Measurements from ENCODE around the gene GALNT18. TPM values are rescaled to one million over a fixed set of nuclear protein-coding genes. Genes with fewer than 3 reads are reported as not detected.

The GALNT18 gene
- total RNA-seq, 2 experiments from 2014 or later, result not detected

DNA sequence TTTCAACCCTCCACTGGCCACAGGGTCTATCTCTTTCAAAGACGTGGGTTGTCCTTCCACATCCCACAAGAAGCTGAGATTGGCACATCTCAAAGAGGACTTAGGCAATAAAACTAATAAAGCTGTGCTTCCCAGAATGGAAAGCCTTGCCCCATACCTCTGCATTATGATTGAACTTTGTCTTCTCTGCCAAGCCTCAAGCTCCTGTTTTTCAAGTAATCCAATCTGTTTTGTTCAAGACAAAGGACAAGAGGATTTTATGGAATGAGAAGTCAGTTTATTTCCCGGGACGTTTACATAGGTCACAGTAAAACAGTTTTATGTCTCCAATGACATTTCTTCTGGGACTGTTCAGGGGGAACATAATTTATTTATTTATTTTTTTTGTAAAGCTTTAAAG lies 108.4 kb downstream of the GALNT18 start:
- Histone ChIP-seq H3K4me2 (ENCODE audit: low read length) (no peak overlapping the region), H3K79me2 (ENCODE audit: insufficient read depth, low read depth, low read length) (no peaks in the 10 kb centered on the region), H3K9me3 (ENCODE audit: low read length) (no peaks in the 10 kb centered on the region), H2AFZ (ENCODE audit: low read length) (no peak overlapping the region), H3K27ac (ENCODE audit: low read depth, low read length, poor library complexity, severe bottlenecking) (no peak overlapping the region), H4K20me1 (ENCODE audit: insufficient read depth, low read length) (no peaks in the 10 kb centered on the region), H3K4me1 (ENCODE audit: insufficient read depth, low read length, poor library complexity, severe bottlenecking) (no peaks in the 10 kb centered on the region), H3K4me3 (ENCODE audit: low read depth, low read length, poor library complexity, severe bottlenecking) (no peak overlapping the region), H3K9me2 (ENCODE audit: insufficient read depth, low read length) (no peaks in the 10 kb centered on the region), H3K36me3 (ENCODE audit: insufficient read depth, low read length) (no peaks in the 10 kb centered on the region)
- BruUV-seq (replicated peaks), result no TSS peak
- intact Hi-C loops (cut with micrococcal nuclease; ENCODE audit: unreplicated experiment), result no loop called here
- POLR2A ChIA-PET, result interaction anchor here (0.5 to 0.6 kb wide), 3 partner anchors 10 to 209 kb away, joined by 3 read pairs; no protein-coding TSS in a partner anchor
- TF ChIP-seq, protein P1, sequence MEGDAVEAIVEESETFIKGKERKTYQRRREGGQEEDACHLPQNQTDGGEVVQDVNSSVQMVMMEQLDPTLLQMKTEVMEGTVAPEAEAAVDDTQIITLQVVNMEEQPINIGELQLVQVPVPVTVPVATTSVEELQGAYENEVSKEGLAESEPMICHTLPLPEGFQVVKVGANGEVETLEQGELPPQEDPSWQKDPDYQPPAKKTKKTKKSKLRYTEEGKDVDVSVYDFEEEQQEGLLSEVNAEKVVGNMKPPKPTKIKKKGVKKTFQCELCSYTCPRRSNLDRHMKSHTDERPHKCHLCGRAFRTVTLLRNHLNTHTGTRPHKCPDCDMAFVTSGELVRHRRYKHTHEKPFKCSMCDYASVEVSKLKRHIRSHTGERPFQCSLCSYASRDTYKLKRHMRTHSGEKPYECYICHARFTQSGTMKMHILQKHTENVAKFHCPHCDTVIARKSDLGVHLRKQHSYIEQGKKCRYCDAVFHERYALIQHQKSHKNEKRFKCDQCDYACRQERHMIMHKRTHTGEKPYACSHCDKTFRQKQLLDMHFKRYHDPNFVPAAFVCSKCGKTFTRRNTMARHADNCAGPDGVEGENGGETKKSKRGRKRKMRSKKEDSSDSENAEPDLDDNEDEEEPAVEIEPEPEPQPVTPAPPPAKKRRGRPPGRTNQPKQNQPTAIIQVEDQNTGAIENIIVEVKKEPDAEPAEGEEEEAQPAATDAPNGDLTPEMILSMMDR (conservative IDR thresholded peaks at IDR 0.05; ENCODE audit: low read length), result no peak
- no peak for TF ChIP-seq EZH2phosphoT487 (IDR thresholded peaks at IDR 0.05; ENCODE audit: borderline replicate concordance, low read depth, low read length)
- no peak for DNase-seq (ENCODE audit: low spot score)
- CTCF ChIA-PET (ENCODE audit: unreplicated experiment), result no interaction called here

DNA sequence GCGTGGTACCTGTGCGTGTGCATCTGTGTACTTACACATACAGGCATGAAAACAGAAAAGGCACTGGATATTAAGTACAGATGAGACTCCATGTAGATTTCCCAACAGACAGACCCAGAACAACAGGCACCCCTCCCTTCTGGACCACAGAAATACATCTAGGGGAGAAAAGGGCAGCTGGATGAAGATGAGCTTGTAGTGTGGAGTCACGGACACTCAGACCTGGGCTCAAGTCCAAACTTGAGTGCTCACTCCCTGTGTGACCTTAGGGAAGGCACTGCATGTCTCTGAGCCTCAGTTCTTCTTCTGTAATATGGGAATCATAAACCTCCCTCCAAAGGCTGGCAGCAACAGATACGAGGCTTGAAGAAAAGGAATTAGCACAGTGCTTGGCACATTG lies 108.9 kb downstream of the GALNT18 start:
- Histone ChIP-seq H4K20me1 (ENCODE audit: insufficient read depth, low read length) (no peaks in the 10 kb centered on the region), H3K9me2 (ENCODE audit: insufficient read depth, low read length) (no peaks in the 10 kb centered on the region), H3K9me3 (ENCODE audit: low read length) (no peaks in the 10 kb centered on the region), H3K36me3 (ENCODE audit: insufficient read depth, low read length) (no peaks in the 10 kb centered on the region), H3K4me3 (ENCODE audit: low read depth, low read length, poor library complexity, severe bottlenecking) (no peak overlapping the region), H2AFZ (ENCODE audit: low read length) (no peak overlapping the region), H3K4me1 (ENCODE audit: insufficient read depth, low read length, poor library complexity, severe bottlenecking) (no peaks in the 10 kb centered on the region), H3K27ac (ENCODE audit: low read depth, low read length, poor library complexity, severe bottlenecking) (no peak overlapping the region), H3K79me2 (ENCODE audit: insufficient read depth, low read depth, low read length) (no peaks in the 10 kb centered on the region), H3K4me2 (ENCODE audit: low read length) (no peak overlapping the region)
- intact Hi-C loops (cut with micrococcal nuclease; ENCODE audit: unreplicated experiment), result no loop called here
- POLR2A ChIA-PET, result no interaction called here
- DNase-seq (ENCODE audit: low spot score), result no peak
- TF ChIP-seq EZH2phosphoT487 (IDR thresholded peaks at IDR 0.05; ENCODE audit: borderline replicate concordance, low read depth, low read length), result no peak
- TF ChIP-seq, protein P1 (conservative IDR thresholded peaks at IDR 0.05; ENCODE audit: low read length), result no peak
- CTCF ChIA-PET (ENCODE audit: unreplicated experiment), result no interaction called here
- no TSS peak for BruUV-seq (replicated peaks)

DNA sequence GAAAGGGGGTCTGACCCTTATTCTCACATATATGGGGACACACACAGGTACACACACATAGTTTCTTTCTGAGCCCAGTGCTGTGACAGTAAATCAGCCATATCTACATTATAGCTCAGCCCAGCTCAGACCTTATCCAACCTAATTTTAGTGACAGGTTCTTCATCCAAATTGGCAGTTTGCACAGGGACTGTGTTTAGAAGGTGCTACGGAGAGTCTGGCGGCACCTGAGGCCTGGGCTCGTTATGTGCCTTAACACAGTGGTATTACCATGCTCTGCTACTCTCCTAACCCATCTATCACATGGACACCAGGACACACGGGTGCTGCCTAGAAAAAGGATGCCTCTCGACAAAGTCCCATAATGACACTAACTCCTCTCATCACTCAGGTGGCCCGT lies 109.3 kb downstream of the GALNT18 start:
- no peaks in the 10 kb centered on the region for H3K79me2 ChIP-seq (ENCODE audit: insufficient read depth, low read depth, low read length)
- no peak for DNase-seq (ENCODE audit: low spot score)
- H3K36me3 ChIP-seq (ENCODE audit: insufficient read depth, low read length), result no peaks in the 10 kb centered on the region
- no peak overlapping the region for H3K4me2 ChIP-seq (ENCODE audit: low read length)
- TF ChIP-seq, protein P1 (conservative IDR thresholded peaks at IDR 0.05; ENCODE audit: low read length), result no peak
- TF ChIP-seq EZH2phosphoT487 (IDR thresholded peaks at IDR 0.05; ENCODE audit: borderline replicate concordance, low read depth, low read length), result no peak
- BruUV-seq (replicated peaks), result no TSS peak
- no peak overlapping the region for H3K27ac ChIP-seq (ENCODE audit: low read depth, low read length, poor library complexity, severe bottlenecking)
- no peak overlapping the region for H3K4me3 ChIP-seq (ENCODE audit: low read depth, low read length, poor library complexity, severe bottlenecking)
- CTCF ChIA-PET (ENCODE audit: unreplicated experiment), result no interaction called here
- H3K9me3 ChIP-seq (ENCODE audit: low read length), result no peaks in the 10 kb centered on the region
- no peaks in the 10 kb centered on the region for H3K4me1 ChIP-seq (ENCODE audit: insufficient read depth, low read length, poor library complexity, severe bottlenecking)
- H3K9me2 ChIP-seq (ENCODE audit: insufficient read depth, low read length), result no peaks in the 10 kb centered on the region
- no peaks in the 10 kb centered on the region for H4K20me1 ChIP-seq (ENCODE audit: insufficient read depth, low read length)
- H2AFZ ChIP-seq (ENCODE audit: low read length), result no peak overlapping the region
- intact Hi-C loops (cut with micrococcal nuclease; ENCODE audit: unreplicated experiment), result no loop called here
- POLR2A ChIA-PET, result no interaction called here

Measured in OCI-LY7 (cell line).